OCI-LY1 (cell line): ENCODE results near the gene DHX38.

ENCODE experiments used
- EZH2 ChIP-seq: fragments of 200-600 bp; sonication (generic), shearing (Covaris generic); IDR thresholded peaks from 2 replicates; pipeline ENCODE4 v1.8.0; 2017; ENCODE audit warnings: borderline replicate concordance, mixed run types, mild to moderate bottlenecking, antibody characterized with exemption, low read length, moderate library complexity, mixed read lengths
- TF ChIP-seq, protein P1 (sequence below): fragments of 200-600 bp; sonication (generic), shearing (Covaris generic); IDR thresholded peaks from 2 replicates; pipeline ENCODE4 v1.5.1; 2017; ENCODE audit warnings: mild to moderate bottlenecking, antibody characterized with exemption, low read length, moderate library complexity, mixed read lengths

DNA sequence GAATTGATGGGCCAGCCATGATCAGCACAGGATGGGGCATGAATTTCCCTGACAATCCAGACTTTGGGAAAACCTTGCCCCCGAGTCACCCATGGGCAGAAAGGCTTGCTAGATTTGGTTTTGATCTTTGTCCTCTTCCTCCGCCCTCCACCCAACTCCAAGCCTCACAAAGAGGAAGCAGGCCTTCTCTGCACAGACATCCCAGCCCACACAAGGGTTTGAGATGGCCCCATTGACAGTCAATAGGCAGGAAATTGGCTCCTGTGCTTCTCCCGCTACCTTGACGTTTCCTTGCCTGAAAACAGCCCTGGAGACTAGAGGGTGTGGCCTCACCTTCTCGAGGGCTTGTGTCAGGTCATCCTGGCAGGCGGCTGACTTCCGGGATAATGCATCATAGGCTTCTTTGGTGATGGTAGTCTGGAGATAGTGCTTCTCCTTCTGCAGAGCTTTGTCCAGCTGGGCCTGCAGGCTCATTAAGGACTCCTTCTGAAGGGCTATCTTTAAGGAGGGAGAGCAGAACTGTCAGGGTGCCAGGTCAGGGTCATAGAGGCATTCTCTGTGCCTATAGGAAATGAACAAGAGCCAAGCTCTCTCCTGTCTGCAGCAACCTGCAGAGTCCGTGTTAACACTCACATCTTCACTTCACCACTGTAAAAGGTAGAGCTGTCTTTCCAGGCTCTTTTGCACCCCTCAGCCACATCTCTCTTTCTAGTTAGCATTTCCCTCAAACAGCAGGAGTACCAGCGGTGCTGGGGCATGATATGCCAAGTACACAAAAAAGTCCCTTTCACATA is 32.2 kb downstream of the DHX38 start:
- TF ChIP-seq EZH2: no peak
- TF ChIP-seq, protein P1, sequence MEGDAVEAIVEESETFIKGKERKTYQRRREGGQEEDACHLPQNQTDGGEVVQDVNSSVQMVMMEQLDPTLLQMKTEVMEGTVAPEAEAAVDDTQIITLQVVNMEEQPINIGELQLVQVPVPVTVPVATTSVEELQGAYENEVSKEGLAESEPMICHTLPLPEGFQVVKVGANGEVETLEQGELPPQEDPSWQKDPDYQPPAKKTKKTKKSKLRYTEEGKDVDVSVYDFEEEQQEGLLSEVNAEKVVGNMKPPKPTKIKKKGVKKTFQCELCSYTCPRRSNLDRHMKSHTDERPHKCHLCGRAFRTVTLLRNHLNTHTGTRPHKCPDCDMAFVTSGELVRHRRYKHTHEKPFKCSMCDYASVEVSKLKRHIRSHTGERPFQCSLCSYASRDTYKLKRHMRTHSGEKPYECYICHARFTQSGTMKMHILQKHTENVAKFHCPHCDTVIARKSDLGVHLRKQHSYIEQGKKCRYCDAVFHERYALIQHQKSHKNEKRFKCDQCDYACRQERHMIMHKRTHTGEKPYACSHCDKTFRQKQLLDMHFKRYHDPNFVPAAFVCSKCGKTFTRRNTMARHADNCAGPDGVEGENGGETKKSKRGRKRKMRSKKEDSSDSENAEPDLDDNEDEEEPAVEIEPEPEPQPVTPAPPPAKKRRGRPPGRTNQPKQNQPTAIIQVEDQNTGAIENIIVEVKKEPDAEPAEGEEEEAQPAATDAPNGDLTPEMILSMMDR: no peak
